K562 (cell line): ENCODE data around the gene ADAMTS2.

Experiments used
- ATF2 ChIP-seq: sonication (generic); formaldehyde crosslinking; IDR thresholded peaks from 2 replicates; pipeline ENCODE4 v1.8.1; 2022; ENCODE audit warnings: missing genetic modification reagents
- CC2D1A ChIP-seq: fragments of 450-650 bp; IDR thresholded peaks from 2 replicates; pipeline ENCODE4 v1.6.1; 2017; ENCODE audit warnings: mild to moderate bottlenecking
- EP300 ChIP-seq: IDR thresholded peaks from 2 replicates; pipeline ENCODE4 v1.6.1; 2012; ENCODE audit warnings: low read length, improper control_type of control experiment
- FOXA1 ChIP-seq: fragments of 450-650 bp; IDR thresholded peaks from 2 replicates; pipeline ENCODE4 v1.6.1; 2016; ENCODE audit warnings: mild to moderate bottlenecking, borderline replicate concordance
- FOXK1 ChIP-seq: sonication (generic); formaldehyde crosslinking; IDR thresholded peaks from 2 replicates; pipeline ENCODE4 v1.8.0; 2022; ENCODE audit warnings: missing genetic modification reagents, mild to moderate bottlenecking, borderline replicate concordance
- FOXM1 ChIP-seq, 2 experiments: fragments of 450-650 bp in 1 of 2; sonication (generic) in 1 of 2; formaldehyde crosslinking in 1 of 2; IDR thresholded peaks; 2 replicates each; pipeline versions ENCODE4 v1.6.1 to v1.9.0; 2017 to 2022; ENCODE audit warnings: low read depth in 2 of 2, mild to moderate bottlenecking in 2 of 2, missing genetic modification reagents in 1 of 2, moderate library complexity in 1 of 2
- GATA2 ChIP-seq: sonication (generic); formaldehyde crosslinking; IDR thresholded peaks from 2 replicates; pipeline ENCODE4 v1.4.0; 2020; ENCODE audit warnings: mild to moderate bottlenecking, missing genetic modification reagents
- HDAC1 ChIP-seq, 2 experiments: fragments of 450-650 bp; IDR thresholded peaks; 2 replicates each; pipeline ENCODE4 v1.6.1; 2016 to 2017; ENCODE audit warnings: inconsistent platforms in 1 of 2, mild to moderate bottlenecking in 1 of 2, moderate library complexity in 1 of 2
- PTBP1 ChIP-seq: fragments of 200-400 bp; formaldehyde crosslinking; IDR thresholded peaks from 2 replicates; pipeline ENCODE4 v1.6.1; 2017; ENCODE audit warnings: low read depth, low read length
- STAT5B ChIP-seq: fragments of 250-450 bp; sonication (Bioruptor Pico); IDR thresholded peaks from 2 replicates; pipeline ENCODE4 v1.8.0; 2021; ENCODE audit warnings: mild to moderate bottlenecking, inconsistent platforms
- TAF1 ChIP-seq: IDR thresholded peaks from 2 replicates; pipeline ENCODE4 v1.6.1; 2011; ENCODE audit warnings: mild to moderate bottlenecking, low read length, moderate library complexity; ENCODE audit not compliant: insufficient read depth, control insufficient read depth, severe bottlenecking; ENCODE audit errors: extremely low read depth
- ZBTB2 ChIP-seq: fragments of 450-650 bp; IDR thresholded peaks from 2 replicates; pipeline ENCODE4 v1.6.1; 2016; ENCODE audit warnings: antibody characterized with exemption
- ZFP36 ChIP-seq: fragments of 150-350 bp; IDR thresholded peaks from 2 replicates; pipeline ENCODE4 v1.6.1; 2018; ENCODE audit warnings: low read length, low read depth; ENCODE audit not compliant: partially characterized antibody
- ZNF398 ChIP-seq: fragments of 250-450 bp; sonication (Bioruptor Pico); IDR thresholded peaks from 2 replicates; pipeline ENCODE4 v1.8.0; 2021; ENCODE audit warnings: moderate library complexity, mild to moderate bottlenecking, inconsistent platforms

- TF ChIP-seq PTBP1 (no peak), HDAC1 (IDR thresholded peaks at IDR 0.05) (no peak), FOXK1 (no peak), GATA2 (CRISPR knock-in tag) (no peak), ZNF398 (no peak), TAF1 (no peak), STAT5B (CRISPR knock-in tag) (no peak), FOXA1 (no peak), EP300 (no peak), ATF2 (CRISPR knock-in tag) (no peak), ZFP36 (no peak), FOXM1 (IDR thresholded peaks at IDR 0.05; ENCODE audit: low read depth) (no peak), FOXM1 (CRISPR knock-in tag; IDR thresholded peaks at IDR 0.05; ENCODE audit: low read depth) (no peak), ZBTB2 (no peak), CC2D1A (no peak)
These were observed 176.6 kb downstream of the ADAMTS2 start for GRCh38 chr5:179168664-179169063.
